Measurements from ENCODE around the gene ZNF423.
"Not testable (repeated sequence)": the region's sequence is repeated elsewhere in the genome, so short reads cannot be mapped to it uniquely, and the experiment has no call there.

ZNF423 gene

DNA sequence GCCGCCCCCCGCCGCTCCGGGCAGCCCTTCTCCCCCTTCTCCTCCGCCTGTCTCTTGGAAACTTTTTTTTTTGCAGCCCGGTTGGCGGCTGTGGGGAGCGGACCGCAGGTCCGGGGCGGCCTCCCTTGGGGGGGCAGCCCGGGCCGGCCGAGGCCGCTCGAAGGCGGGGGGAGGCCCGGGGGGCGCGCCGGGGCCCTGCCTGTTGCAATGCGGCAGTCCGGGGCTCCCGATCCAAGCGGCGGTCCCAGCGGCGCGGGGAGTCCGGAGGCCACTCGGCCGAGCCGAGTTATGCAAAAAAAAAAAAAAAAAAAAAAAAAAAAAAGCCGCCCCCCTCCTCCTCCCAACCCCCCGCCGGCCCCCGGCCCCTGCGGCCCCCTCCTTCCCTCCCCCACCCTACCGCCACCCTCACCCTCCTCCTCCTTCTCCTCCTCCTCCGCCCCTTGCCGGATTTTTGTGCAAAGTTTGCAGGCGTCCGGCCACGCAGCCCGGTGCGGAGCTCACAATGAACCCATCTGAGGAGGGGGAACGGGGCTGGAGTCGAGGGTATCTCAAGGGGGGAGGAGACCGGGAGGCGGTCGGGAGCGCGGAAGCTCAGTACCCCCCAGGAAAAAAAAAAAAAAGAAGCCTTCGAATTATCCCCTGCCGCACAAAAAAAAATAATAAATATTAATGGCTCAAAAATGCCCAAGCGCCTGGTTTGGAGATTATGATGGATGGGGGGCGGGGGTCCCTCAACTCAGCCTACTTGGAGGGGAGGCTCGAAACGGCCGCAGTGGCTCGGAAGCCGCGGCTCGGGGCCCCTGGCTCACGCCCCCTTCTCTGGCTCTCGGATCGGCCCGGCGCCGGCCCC lies at the start of gene ZNF423:
Gene ZNF423 (minus strand): TSS at position 291 of the 850 bp plus-strand sequence. CDS start 338 bp downstream, outside the sequence.
- DNase-seq: no peak

DNA sequence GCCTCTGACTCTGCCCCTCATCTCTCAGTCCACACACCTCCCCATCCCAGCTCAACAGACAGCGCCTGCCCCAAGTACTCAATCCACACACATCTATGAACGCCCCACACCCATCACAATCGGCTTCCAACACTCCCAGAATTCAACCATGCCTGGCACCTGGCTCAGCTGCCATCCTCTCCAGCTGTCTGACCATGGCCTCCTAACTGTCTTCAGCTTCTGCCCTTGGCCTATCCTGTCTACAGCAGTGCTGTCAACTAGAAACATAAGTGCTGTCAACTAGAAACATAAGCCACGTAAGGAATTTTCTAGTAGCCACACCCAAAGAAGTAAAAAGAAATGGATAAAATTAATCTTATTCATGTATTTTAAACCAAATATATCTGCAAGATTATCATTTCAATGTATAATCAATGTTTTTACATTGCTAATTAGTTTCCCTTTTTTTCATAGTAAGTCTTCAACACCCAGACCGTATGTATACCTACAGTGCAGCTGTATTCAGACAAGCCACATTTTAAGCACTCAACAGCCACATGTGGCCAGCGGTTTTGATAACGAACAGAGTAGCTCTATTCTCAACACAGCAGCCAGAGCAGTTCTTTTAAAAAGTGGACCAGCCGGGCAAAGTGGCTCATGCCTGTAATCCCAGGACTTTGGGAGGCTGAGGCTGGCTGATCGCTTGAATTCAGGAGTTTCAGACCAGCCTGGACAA lies 48.6 kb upstream of the ZNF423 start:
- no peak for DNase-seq

DNA sequence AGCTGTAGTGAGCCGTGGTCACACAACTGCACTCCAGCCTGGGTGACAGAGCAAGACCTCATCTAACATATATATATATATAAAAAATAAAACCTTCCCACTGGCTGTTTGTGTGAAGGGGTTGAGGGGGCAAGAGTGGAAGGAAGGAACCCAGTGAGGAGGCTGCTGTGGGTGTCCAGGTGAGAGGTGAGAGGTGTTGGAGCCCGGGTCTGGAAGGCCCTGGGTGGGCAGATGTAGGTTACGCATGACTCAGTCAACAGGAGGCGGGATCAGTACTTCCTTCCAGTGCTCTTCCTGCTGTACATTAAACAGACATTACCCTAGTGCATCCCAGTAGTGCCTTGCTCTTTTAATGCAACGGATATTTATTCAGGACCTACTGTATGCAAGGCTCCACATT lies 47.0 kb upstream of the ZNF423 start:
- no peak for DNase-seq

DNA sequence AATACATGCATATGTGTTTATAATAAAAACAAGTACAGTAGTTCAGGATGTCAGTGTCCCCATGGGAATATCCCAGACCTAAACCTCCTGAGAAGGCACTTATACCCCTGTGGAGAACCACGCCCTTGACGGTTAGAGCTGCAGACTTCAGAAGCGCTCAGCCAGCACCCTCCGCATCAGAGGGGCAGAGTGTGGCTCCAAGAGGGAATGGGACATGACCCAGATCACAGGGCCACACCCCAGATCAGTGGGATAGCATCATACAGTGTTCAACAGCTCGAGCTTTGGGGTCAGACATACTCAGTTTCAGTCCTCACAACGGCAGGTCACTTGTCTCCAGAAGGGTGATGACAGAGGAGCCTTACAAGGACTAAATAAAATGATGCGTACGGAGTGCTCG lies 45.8 kb upstream of the ZNF423 start:
- no peak for DNase-seq

DNA sequence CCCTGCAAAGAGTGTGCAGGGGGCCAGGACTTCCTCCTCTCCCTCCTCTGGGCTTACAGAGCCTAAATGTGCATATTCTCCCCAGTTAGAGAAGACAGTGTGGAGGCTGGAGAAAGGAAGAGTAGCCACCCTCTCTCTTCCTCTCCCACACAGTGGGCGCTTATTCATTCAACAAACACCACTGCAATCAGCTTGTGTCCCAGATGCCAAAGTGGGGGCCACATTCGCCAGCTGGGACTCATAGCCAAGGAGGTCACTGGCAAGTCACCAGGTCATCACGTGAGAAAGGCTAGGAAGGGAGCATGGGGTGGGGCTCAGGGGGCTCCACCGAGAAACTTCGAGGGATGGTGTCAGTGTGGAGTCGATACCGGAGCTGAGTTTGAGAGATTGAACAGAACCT lies 45.0 kb upstream of the ZNF423 start:
- DNase-seq: no peak

DNA sequence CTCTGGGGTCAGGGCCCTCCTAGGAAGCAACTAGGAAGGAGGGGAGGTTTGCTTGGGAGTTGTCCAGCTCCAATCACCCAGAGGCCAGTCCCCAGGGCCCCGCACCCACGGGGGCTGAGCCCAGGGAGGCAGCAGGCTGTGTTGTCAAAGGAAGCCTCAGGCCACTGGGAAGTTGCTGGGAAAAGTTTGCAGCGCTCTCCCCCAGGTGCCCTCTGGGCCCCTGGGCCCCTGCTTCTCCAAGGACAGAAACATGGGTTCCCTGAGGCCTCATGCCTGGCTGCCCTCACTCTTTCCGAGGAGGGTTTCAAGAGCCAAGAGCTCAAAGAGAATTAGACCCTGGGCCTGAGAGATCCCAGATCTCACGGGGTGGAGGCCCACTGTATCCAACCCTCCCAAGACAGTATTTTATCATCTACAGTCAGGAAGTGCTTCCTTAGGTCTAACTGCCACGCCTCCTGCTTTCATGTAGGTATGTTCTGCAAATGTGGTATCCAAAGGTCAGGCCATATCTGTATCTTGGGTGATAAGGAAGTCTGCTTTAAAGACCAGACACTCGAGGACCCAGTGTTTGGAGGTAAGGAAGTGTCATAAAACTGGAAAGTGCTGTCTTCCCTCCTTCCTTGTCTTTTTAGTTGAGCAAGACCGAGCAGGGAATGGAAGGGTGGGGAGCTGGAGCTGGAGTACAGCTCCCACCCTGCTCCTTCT lies 44.2 kb upstream of the ZNF423 start:
- no peak for DNase-seq

DNA sequence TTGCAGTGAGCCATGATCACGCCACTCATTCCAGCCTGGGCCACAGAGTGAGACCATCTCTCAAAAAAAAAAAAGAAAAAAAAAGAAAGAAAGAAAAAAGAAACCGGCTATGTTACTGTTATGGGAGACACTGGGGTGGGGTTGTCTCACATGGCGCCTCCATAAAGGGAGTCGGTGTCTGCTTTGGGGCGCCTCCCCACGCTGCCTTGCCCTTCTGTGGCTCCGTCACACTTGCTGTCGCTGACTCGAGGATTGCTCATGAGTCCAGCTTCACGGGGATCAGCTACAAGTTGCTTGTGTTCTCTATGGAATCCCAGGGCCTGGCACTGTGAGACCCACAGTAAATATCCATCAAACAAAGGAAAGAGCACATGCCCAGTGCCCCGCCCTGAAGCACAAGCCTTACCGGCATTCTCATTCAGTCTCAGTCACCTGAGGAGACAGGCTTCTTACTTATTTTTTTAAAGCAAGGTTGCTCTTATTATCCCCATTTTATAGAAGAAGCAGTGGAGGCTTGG lies 40.6 kb upstream of the ZNF423 start:
- no peak for DNase-seq

DNA sequence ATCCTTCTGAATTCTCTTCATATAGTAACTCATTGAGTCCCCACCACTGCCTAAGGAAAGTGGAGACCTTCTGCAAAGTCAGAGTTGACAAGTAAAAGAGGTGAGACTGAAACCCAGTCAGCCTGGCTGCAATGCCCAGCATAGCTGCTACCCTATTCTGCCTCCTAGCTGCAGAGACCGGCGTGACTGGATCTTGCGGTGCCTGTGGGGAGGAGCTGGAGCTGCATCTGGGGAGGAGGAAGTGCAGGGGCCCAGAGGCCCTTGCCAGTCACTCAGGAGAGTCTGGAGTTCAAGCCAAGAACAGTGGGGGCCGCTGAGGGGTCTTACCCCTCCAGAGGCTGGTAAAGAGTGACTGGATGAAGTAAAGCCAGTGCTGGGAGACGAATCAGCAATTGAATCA lies 35.0 kb upstream of the ZNF423 start:
- no peak for DNase-seq

DNA sequence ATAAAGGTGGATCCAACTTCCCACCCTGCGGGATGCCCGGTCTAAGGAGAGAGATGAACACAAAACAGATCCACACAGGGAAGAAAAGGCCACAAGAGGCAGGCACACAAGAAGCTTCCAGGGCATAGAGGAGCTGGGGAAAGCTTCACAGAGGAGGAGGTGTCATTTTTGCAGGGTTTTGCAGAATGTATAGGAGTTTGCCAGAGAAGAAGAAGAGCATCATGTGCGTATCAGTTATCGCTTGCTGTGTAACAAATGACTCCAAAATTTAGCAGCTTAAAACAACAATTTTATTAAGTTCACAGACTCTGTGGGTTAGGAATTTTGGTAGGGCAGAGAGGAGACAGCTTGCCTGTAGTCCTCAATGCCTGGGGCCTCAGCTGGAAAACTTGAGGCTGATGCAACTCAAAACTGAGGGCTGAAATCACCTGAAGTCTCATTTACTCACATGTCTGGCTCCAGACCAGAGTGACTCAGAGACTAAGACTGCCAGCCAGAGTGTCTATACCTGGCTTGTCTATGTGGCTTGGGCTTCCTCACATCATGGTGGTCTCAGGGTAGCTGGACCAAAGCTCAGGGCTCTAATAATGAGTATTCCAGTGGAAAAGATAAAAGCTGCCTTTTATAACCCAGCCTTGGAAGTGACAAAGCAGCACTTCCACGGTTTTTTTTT lies 33.9 kb upstream of the ZNF423 start:
- no peak for DNase-seq

DNA sequence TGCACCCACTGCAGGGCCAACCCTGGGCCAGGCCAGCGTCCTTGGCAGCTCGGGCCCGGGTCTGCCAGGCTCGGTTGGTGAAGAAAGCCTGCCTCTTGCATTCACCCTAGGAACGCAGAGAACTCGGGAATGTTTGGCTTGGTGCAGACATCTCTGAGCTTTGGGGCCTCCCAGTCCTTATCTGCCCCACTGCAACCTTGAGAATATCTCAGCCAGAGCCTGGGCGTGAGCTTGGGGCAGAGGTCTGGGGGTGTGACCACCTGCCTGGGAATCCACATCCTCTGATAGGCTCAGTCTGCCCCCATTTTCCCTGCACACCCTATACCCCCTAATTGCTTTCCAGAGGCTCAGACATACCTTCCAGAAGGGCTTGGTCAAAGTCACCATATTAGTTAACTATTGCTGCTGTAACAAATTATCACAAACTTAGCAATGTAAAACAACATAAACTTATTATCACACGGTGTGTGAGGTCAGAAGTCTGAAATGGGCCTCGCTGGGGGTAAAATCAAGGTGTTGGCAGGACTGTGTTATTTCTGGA lies 30.7 kb upstream of the ZNF423 start:
- DNase-seq: no peak

DNA sequence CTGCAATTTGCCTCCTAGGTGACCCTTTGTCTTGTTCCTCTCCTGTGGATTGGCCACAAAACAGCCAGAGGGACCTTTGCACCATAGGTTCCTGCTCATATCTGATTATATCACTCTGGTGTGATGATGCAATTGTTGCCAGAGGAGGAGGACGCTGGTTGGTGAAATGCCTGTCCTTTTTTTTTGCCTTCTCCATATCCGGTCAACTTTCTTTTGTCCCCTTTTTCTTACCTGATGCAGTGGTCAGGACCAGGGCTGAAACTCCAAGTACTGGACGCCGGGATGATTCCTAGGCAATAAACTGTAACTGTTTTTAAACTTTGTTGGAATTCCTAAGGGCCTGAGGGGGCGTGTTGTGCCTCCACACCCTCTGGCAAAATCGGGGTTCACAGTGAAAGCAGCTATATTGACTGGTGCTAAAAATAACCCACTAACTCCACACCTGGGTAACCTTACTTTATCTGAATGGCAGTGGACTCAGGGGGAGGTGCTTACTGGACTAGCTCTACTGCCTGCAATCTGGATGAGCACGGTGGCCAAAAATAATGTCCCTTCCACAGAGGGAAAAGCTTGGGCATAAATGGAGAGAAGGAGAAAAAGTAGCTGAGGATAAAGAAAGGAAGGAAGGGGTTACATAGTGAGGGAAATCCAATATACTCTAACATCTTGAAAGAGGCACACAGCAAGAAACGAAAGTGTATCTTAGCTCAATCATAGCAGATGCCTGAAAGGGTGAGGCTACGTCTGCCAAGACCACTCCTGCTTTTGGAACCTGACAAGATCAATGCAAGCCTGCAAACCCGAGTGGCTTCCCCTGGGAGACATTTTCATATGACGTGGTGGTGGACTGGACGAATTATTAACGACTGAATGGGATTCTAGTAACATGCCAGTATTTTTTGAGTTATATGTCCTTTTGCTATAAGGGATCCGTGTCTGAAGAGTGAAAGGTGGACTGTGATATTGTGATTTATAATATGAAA lies 28.4 kb upstream of the ZNF423 start:
- no peak for DNase-seq

DNA sequence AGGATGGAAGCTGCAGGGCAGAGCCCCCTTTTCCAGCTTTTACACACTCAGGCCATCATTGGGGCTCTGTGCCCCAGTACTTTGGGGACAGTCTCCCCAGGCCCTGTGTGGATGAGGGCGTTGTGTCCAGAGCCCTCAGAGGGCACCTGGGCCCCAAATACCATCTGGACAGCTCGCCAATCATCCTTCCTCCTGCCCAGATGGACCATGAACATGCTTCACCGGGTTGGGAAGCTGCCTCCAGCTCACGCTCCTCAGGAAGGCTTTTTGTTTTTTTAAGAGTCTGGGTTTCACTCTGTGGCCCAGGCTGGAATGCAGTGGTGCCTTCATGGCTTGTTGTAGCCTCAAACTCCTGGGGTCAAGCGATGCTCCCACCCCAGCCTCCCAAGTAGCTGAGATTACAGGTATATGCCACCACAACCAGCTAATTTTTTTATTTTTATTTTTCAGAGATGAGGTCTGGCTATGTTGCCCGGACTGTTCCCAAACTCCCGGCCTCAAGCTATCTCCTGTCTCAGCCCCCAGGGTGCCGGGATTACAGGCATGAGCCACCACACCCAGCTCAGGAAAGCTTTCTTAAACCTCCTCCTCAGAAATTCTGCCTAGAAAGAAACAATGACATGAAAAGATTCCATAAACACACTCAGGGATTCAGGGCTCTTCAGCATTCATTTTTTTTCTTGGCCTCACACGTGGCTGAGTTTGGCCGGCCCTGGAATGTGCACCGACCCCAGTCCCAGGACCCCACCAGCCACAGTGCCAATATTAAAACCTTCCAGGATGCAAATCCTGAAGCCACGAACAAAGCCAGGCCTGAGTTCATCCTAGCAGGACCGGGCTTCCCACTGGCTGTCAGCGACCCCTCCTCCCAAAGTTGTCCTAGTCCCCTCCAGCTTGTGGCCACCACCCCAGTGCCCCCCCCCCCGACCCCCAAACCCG lies 27.4 kb upstream of the ZNF423 start:
- DNase-seq: no peak

DNA sequence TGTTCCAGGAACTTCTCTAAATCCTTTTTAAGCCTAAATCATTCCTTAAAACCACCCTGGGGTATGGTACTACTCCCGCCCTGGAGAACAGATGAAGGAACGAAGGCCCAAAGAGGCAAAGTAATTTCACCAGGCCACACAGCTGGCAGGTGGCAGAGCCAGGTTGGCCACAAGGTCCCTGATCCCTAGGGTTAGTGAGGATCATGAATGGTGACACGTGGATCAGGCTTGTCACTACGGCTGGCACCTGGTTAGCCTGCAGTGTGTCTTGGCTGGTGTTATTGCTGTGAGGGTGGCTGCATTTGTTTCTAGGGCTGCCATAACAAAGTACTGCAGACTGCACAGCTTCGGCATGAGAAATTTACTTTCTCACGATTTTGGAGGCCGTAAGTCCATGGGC lies 26.0 kb upstream of the ZNF423 start:
- DNase-seq: no peak

DNA sequence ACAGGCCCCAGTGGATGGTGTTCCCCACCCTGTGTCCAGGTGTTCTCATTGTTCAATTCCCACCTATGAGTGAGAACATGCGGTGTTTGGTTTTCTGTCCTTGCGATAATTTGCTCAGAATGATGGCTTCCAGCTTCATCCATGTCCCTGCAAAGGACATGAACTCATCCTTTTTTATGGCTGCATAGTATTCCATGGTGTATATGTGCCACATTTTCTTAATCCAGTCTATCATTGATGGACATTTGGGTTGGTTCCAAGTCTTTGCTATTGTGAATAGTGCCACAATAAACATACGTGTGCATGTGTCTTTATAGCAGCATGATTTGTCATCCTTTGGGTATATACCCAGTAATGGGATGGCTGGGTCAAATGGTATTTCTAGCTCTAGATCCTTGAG lies 22.6 kb upstream of the ZNF423 start:
- not testable (repeated sequence) for DNase-seq

DNA sequence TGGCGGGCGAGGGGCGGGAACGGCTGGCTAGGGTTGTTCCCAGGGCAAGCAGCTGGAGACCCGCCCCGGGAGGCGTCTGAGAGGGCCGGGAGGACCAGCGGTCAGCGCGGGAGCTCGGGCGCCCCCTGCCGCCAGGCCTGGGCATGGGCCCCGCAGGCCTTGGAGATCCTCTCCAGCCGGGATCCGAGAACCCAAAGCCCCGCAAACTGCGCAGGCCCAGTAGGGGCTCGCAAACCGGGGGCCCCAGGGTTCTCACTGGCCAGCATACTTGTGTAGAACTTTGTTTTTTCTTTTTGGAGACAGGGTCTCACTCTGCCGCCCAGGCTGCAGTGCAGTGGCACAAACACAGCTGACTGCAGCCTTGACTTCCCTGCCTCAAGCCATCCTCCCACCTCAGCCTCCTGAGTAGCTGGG lies 20.8 kb upstream of the ZNF423 start:
- DNase-seq: no peak

DNA sequence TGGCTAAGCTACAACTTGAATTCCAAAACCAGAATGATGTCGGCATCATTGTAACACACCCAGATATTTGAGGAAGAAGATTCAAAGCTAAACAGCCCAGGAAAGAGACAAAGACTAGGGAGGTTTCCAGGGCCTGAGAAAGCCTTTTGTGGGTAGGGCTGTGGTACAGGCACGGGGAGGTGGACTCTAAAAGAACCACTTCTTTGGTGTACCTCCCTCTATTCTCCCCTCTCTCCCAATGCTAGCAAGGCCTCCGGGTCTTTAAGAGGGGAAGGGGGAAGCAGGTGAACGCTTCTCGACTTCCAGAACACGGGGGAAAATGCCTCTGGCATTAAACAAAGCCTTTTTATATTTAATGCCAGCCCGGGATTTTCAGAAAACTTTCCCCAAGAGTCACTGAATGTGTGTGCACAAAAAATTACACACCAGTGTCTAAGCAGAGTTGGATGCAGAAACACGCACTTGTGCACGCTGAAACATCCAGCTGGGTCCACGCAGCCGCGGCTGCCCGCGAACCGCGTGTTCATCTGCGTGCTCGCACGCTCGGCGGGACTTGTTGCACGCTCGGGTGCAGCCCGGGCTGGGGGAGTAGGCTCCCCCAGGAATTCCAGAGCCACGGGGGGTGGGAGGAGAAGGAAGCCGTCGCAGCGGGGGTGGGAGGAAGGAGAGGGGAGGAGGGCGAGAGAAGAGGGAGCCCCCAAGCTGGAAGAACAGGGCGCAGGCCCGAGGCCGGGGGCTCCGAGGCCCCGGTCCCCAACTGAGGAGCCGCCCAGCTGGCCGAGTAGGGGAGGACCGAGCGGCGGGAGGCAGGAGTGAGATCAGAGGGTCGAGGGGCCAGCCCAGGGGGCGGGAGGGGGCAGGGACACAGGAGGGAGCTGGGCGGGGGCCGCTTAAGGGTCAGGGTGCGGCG lies 20.1 kb upstream of the ZNF423 start:
- no peak for DNase-seq

DNA sequence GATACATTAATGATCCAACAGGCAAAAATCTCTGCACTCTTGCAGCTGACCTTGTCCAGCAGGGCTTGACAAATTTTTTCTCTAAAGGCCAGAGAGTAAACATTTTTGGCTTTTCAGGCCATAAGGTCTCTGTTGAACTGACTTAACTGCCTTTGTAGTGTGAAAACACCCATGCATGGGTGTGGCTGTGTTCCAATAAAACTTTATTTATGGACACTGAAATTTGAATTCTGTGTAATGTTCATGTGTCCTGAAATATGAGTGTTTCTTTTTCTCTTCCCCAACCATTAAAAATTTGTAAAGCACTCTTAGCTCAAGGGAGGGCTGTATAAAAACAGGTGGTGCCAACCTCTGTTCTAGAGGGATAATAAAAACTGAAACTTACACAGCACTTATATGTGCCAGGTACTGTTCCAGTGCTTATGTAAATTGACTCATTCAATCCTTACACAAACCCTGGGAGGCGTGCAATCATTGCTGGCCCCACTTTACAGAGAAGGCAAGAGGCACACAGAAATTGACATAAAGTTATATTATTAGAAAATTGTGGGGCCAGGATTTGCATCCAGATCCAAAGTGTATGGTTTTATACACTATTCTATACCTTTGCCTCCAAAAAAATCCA lies 18.8 kb upstream of the ZNF423 start:
- DNase-seq: no peak

DNA sequence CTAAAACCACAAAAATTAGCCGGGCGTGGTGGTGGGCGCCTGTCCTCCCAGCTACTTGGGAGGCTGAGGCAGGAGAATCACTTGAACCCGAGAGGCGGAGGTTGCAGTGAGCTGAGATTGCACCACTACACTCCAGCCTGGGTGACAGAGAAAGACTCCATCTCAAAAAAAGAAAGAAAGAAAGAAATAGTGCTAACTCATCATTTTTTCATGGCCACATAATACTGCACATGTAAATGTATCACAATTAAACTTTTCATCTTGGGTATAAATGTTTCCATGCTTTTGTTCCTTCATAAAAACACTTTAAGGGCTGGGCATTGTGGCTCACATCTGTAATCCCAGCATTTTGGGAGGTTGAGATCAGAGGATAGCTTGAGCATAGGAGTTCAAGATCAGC lies 15.9 kb upstream of the ZNF423 start:
- not testable (repeated sequence) for DNase-seq

DNA sequence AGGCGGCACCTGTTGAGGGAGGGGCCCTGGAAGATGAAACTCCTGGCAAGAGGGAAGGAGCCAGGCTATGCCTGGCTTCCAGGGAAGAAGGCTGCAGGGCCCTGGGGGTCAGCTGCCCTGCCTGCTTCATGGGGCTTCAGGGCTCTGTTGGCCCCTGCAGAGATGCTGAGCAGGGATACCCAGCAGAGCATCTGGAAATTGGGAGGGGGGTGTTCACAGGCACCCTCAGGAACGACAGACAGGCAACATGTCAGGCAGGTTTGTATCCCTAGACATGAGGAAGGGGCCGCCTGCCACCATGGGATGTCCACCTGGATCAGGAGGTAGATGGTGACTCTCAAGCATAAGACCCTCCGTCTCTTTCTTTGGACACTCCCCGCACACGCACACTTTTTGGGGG lies 13.8 kb upstream of the ZNF423 start:
- DNase-seq: no peak
